ENCODE measurements around the gene PSME4.
A peak's percentile ranks its signal among the peaks of the same experiment; 100 is the strongest.

PSME4 gene

GRCh38 chr2:53970724-53971602 is at the start of gene PSME4:
TSS of gene PSME4 (minus strand) at chr2:53970993. CDS start at chr2:53970784, 209 bp downstream.
- no peaks in the 10 kb centered on the region for H3K27me3 Mint-ChIP-seq (ENCODE audit: low read depth, poor library complexity)
- H3K9me3 Mint-ChIP-seq = no peaks in the 10 kb centered on the region
- peak within 1 kb of the TSS; percentile 99 for H3K27ac Mint-ChIP-seq

GRCh38 chr2:54015798-54016699 is 45.3 kb upstream of the PSME4 start:
- H3K27me3 Mint-ChIP-seq (ENCODE audit: low read depth, poor library complexity) = no peaks in the 10 kb centered on the region
- H3K27ac Mint-ChIP-seq = peak overlapping the region; percentile 7
- no peak for DNase-seq
- no peak for TF ChIP-seq CTCF (IDR thresholded peaks at IDR 0.05)
- H3K4me1 Mint-ChIP-seq = peaks cover 15% of the 10 kb centered on the region
- H3K4me3 Mint-ChIP-seq = no peak overlapping the region
- H3K9me3 Mint-ChIP-seq = peaks cover 5% of the 10 kb centered on the region
- H3K36me3 Mint-ChIP-seq (ENCODE audit: low read depth) = peaks cover 21% of the 10 kb centered on the region

More at GRCh38 chr2:53970724-53971602, at the start of gene PSME4:
- DNase-seq = peak; percentile 98
- Mint-ChIP-seq H3K36me3 (ENCODE audit: low read depth) (peaks cover 54% of the 10 kb centered on the region), H3K4me1 (peaks cover 42% of the 10 kb centered on the region), H3K4me3 (peak within 1 kb of the TSS; percentile 96)
- TF ChIP-seq CTCF (IDR thresholded peaks at IDR 0.05) = no peak

- TF ChIP-seq CTCF (IDR thresholded peaks at IDR 0.05) = no peak
- Mint-ChIP-seq H3K27me3 (ENCODE audit: low read depth, poor library complexity) (no peaks in the 10 kb centered on the region), H3K36me3 (ENCODE audit: low read depth) (peaks cover 16% of the 10 kb centered on the region)
These were observed 43.2 kb upstream of the PSME4 start for GRCh38 chr2:54013996-54014395.

GRCh38 chr2:54012538-54013141 is 41.8 kb upstream of the PSME4 start:
- H3K36me3 Mint-ChIP-seq (ENCODE audit: low read depth) = peaks cover 8% of the 10 kb centered on the region
- peak overlapping the region; percentile 8 for H3K27ac Mint-ChIP-seq
- no peaks in the 10 kb centered on the region for H3K9me3 Mint-ChIP-seq
- no peak for DNase-seq
- H3K4me1 Mint-ChIP-seq = peaks cover 15% of the 10 kb centered on the region
- H3K4me3 Mint-ChIP-seq = no peak overlapping the region
- TF ChIP-seq CTCF (IDR thresholded peaks at IDR 0.05) = no peak
- no peaks in the 10 kb centered on the region for H3K27me3 Mint-ChIP-seq (ENCODE audit: low read depth, poor library complexity)

More at GRCh38 chr2:54013996-54014395, 43.2 kb upstream of the PSME4 start:
- DNase-seq = no peak
- H3K4me3 Mint-ChIP-seq = no peak overlapping the region
- H3K4me1 Mint-ChIP-seq = peaks cover 15% of the 10 kb centered on the region
- peak overlapping the region; percentile 42 for H3K27ac Mint-ChIP-seq
- no peaks in the 10 kb centered on the region for H3K9me3 Mint-ChIP-seq

GRCh38 chr2:54009549-54009948 is 38.8 kb upstream of the PSME4 start:
- peak overlapping the region; percentile 47 for H3K27ac Mint-ChIP-seq
- peaks cover 5% of the 10 kb centered on the region for H3K36me3 Mint-ChIP-seq (ENCODE audit: low read depth)
- no peaks in the 10 kb centered on the region for H3K9me3 Mint-ChIP-seq
- H3K4me3 Mint-ChIP-seq = no peak overlapping the region
- TF ChIP-seq CTCF (IDR thresholded peaks at IDR 0.05) = no peak
- peaks cover 9% of the 10 kb centered on the region for H3K4me1 Mint-ChIP-seq
- DNase-seq = no peak
- no peaks in the 10 kb centered on the region for H3K27me3 Mint-ChIP-seq (ENCODE audit: low read depth, poor library complexity)

Data from nephron progenitor cell (in vitro differentiated cells).